Fibroblast of villous mesenchyme (primary cell): ENCODE measurements around the gene EHBP1. TPM values are rescaled to one million over a fixed set of nuclear protein-coding genes. Genes with fewer than 3 reads are reported as not detected.

Source experiments
- DNase-seq: peaks from one replicate; pipeline ENCODE4 v3.0.0-alpha.2; 2010; ENCODE audit warnings: low read depth
- H3K4me3 ChIP-seq: 2 replicates; pipeline ENCODE4 v1.5.1; 2011; ENCODE audit warnings: low read depth, mild to moderate bottlenecking, low read length
- total RNA-seq: library from RNA; depleted of rRNA; stranded (reverse); fragments of >200 nt; gene quantifications from 2 replicates; pipeline ENCODE4 v1.2.3, GENCODE V29; 2012
- TF ChIP-seq, protein P1 (sequence below): IDR thresholded peaks from 2 replicates; pipeline ENCODE4 v1.5.1; 2012; ENCODE audit warnings: low read depth, mild to moderate bottlenecking, low read length; ENCODE audit not compliant: insufficient read depth

Gene EHBP1
- total RNA-seq, 1 donor = 140 TPM

DNA sequence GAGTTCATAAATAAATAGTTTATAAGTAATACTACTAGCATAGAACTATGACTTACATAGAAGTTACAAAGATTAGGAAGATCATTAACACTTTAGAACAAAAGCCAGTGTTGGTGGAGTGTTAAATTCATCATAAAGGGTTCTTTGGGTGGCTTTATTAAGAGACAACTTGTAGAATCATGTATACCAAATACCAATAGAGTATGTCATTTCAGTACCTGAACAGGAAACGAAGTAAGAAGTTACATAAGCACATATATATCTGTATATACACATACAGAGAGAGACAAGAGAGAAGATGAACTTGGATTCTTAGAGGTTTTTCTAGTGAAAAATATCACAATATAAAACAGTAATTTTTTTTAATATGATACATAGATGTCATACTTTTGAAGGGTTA is 262.7 kb downstream of the EHBP1 start:
- no peak overlapping the region for H3K4me3 ChIP-seq
- no peak for DNase-seq
- TF ChIP-seq, protein P1, sequence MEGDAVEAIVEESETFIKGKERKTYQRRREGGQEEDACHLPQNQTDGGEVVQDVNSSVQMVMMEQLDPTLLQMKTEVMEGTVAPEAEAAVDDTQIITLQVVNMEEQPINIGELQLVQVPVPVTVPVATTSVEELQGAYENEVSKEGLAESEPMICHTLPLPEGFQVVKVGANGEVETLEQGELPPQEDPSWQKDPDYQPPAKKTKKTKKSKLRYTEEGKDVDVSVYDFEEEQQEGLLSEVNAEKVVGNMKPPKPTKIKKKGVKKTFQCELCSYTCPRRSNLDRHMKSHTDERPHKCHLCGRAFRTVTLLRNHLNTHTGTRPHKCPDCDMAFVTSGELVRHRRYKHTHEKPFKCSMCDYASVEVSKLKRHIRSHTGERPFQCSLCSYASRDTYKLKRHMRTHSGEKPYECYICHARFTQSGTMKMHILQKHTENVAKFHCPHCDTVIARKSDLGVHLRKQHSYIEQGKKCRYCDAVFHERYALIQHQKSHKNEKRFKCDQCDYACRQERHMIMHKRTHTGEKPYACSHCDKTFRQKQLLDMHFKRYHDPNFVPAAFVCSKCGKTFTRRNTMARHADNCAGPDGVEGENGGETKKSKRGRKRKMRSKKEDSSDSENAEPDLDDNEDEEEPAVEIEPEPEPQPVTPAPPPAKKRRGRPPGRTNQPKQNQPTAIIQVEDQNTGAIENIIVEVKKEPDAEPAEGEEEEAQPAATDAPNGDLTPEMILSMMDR = no peak

DNA sequence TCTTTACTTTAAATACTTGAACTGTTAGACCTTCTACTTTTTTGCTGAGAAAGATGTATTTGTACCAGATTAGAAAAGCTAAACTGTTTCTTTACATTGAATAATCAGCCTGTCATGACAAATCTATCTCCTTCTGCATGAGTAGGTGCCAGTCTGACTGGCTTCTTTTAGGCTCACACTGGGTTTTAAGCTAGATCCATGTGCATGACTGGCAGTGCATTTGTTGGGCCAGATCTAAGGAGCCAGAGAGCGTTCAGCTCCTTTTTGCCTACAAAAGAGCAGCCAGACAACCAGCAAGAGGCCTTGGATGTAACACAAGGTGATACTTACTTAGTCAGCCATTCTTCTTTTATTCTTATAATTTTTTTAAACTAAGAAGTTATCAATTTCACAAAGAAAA is 263.2 kb downstream of the EHBP1 start:
- no peak overlapping the region for H3K4me3 ChIP-seq
- TF ChIP-seq, protein P1 = no peak
- no peak for DNase-seq

DNA sequence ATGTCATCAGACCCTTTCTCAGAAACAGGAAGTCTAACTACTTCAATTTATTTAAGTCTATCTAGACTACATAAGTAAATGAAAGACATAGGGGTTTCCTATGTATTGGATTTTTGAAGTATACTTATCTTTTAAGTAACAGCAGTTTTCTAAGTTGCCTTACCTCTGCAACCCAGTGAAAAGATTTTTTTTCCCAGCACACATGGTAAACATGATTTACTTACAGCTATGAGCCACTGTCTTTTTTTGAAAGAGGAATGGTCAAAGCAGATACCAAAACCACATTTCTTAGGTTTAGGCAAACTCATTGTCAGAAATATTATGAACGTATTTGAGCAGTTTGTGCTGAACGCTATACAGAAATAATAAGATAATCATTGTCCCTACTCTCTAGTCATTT is 266.4 kb downstream of the EHBP1 start:
- H3K4me3 ChIP-seq = no peak overlapping the region
- DNase-seq = no peak
- TF ChIP-seq, protein P1 = no peak

DNA sequence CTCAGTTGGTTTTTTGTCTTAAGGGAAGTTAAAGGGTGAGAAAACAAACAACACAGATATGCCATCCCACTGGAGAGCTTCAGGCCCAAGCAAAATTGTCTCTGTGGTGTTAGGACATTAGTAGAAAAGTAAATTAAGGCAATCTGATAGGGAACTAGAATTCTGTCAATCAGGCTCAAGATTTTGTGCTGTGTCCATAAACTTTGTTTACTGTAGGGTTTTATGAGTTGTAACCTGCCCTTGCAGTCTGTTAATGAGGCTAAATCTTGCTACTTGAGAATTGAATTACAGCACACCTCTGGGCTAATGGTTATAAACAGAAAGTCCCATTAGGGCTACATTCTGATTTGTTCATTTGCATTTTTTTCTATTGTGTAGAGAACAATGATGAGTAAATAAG is 267.1 kb downstream of the EHBP1 start:
- TF ChIP-seq, protein P1 = no peak
- H3K4me3 ChIP-seq = no peak overlapping the region
- no peak for DNase-seq

DNA sequence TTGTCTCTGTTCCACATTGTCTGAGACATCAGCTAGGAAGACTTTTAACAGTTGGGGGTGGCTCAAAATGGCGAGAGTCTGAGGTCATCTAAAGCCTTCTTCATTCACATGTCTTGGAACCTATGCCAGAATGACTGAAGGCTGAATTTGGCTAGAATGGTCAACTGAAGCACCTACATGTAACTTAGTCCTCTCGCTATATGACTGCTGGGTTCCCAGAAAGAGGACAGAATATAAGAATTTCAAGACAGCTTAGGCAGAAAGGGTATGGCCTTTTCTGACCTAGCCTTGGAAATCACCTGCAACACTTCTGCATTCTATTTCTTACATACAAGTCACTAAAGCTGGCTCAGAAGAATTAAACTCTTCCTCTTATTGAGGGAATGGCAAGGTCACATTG is 269.5 kb downstream of the EHBP1 start:
- no peak for DNase-seq
- H3K4me3 ChIP-seq = no peak overlapping the region
- TF ChIP-seq, protein P1 = no peak

DNA sequence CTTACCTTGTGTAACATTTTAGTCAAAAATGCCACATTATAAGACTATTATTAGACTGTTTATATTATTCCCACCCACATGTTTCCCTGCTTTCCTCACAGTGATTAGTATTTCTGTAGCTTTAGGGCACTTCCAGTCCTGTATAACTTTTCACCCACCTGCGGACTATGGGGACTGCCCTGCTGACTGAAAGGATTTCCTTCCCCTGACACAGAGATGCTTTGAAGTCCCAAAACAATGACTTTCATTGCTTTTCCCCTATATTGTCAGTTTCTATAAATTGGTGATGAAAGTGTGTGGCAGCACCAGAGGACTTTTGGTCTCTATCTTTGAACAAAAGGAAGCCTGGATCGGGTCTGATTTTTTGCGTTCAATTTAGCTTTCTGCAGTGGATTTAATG is 286.1 kb downstream of the EHBP1 start:
- no peak for DNase-seq
- H3K4me3 ChIP-seq = no peak overlapping the region

DNA sequence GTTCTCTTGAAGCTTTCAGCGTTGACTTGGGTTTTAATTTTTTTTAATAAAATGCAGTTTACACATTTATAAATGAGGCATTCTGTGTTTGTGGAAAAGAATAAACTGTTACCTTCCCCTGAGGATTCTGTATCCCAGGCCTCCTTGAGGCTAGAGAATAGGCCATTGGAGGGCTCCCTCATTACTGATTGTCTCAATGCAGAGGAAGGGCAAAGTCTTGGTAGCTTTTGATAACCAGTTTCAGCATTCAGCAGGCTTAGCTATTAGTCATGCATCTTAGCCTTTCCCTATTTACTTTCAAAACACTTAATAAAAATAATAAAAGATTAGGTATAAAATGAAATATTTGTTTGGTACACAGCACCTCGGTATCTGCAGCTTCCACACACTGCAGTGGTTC is 287.0 kb downstream of the EHBP1 start:
- no peak overlapping the region for H3K4me3 ChIP-seq
- TF ChIP-seq, protein P1 = no peak
- no peak for DNase-seq

More for the DNA sequence above, 286.1 kb downstream of the EHBP1 start:
- TF ChIP-seq, protein P1 = no peak
